ENCODE measurements around the gene CLASP1.
"Not testable (repeated sequence)": the region's sequence is repeated elsewhere in the genome, so short reads cannot be mapped to it uniquely, and the experiment has no call there.

The CLASP1 gene

DNA sequence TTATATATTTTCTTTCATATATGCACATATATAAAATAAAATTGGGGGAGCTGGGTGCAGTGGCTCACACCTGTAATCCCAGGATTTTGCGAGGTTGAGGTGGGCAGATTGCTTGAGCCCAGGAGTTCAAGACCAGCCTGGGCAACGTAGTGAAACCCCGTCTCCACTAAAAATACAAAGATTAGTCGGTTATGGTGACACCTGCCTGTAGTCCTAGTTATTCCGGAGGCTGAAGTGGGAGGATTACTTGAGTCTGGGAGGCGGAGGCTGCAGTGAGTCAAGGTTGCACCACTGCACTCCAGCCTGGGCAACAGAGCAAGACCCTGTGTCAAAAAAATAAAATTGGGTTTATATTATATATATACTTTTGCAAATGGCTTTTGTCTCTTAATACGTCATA is 324.7 kb downstream of the CLASP1 start:
- no peak for DNase-seq (ENCODE audit: low read depth in 2 of 2)

DNA sequence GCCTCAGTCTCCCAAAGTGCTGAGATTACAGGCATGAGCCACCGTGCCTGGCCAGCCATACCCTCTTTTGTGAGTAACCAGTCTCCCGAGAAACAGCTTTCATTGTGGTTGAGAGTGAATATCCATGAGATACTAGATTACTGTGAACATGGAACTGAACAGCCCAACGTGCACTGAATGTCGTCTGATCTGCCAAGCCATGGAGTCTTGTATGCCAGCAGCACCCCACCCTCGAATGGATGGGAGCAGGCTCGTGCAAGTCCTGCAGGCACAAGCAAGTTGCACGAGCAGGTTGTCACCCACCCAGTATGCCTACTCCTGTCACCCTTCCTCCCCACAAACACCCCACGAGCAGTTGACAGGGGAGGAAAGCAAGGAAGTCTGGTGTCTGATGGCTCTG is 327.8 kb downstream of the CLASP1 start:
- no peak for DNase-seq (ENCODE audit: low read depth in 2 of 2)

DNA sequence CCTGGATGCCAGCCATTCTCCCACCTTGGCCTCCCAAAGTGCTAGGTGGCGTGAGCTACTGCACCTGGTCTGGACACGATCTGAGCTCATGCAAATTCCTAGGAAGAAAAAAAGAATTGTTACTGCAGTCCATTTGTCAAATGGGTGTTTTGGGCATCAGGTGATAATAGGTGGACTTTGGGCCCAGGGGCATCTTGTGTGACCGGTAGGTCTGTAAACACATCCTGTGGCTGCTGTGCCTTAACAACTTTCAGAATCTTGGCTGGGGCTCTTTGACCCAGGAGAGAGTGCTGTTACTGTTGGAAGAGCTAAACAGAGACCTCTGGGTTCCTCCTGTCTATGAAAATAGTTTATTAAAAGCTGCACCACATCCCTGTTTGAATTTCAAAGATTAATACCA is 329.3 kb downstream of the CLASP1 start:
- no peak for DNase-seq (ENCODE audit: low read depth in 2 of 2)

DNA sequence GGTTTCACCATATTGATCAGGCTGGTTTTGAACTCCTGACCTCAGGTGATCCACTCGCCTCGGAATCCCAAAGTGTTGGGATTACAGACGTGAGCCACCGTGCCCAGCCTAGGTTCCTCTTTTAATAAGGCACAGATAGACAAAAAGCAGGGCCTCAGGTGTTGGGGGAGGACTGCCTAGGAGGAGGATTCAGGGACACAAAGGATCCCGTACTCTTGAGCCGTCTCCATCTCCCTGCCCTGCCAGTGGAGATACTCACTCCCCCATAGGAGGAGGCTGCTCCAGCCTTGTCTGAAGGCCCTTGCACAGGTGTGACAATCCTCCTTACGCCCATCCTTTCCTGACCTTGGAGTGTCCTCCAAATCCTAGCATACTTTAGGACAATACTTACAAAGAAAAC is 332.3 kb downstream of the CLASP1 start:
- no peak for DNase-seq (ENCODE audit: low read depth in 2 of 2)

DNA sequence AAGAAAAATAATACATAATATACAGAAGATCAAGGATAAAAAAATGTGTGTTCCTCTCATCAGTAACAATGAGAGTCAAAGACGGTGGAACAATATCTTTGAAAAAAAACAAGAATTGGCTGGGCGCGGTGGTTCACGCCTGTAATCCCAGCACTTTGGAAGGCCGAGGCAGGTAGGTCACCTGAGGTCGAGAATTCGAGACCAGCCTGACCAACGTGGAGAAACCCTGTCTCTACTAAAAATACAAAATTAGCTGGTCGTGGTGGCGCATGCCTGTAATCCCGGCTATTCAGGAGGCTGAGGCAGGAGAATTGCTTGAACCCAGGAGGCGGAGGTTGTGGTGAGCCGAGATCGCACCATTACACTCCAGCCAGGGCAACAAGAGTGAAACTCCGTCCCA is 335.6 kb downstream of the CLASP1 start:
- DNase-seq (ENCODE audit: low read depth in 2 of 2) = not testable (repeated sequence)

DNA sequence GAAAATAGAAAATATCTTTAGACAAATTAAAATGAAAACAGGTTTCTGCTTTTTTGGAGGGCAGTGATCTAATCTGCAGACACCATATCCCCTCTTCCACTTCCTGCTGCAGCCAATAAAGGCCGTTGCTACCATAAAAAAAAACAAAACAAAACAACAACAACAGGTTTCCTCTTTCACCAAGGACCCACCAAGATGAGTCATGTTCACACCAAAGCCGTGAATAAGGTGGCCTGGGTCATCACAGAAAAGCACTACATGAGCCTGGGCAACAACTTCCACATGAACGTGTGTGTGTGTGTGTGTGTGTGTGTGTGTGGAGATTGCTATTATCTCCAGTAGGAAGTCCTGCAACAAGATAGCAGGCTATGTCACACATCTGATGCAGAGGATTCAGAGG is 339.5 kb downstream of the CLASP1 start:
- DNase-seq (ENCODE audit: low read depth in 2 of 2) = no peak

DNA sequence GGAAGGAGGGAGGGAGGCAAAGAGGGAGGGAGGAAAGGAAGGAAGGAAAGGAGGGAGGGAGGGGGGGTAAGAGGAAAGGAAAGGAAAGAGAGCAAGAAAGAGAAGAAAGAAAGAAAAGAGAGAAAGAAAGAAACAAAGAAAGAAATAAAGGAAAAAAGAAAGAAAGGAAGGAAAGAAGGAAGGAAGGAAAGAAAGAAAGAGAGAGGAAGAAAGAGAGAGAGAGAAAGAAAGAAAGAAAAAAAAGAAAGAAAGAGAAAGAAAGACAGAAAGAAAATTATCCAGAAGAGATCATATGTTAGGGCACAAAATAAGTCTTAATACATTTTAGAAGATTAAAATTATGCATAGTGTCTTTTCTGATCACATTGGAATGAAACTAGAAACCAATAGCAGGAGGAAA is 339.9 kb downstream of the CLASP1 start:
- no peak for DNase-seq (ENCODE audit: low read depth in 2 of 2)

DNA sequence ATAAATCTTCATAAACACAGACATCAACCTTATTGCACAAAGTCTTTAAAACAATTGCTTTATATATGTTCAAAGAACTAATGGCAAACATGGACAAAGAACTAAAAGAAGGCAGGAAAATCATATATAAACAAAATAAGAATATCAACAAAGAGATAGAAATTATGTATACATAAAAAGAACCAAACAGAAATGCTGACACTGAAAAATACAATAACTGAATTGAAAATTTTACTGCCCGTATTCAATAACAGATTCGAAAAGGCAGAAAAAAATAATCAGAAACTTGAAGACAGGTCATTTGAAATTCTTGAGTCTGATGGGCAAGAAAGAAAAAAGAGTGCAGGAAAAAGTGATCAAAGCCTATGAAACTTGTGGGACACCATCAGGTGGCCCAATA is 342.2 kb downstream of the CLASP1 start:
- no peak for DNase-seq (ENCODE audit: low read depth in 2 of 2)

DNA sequence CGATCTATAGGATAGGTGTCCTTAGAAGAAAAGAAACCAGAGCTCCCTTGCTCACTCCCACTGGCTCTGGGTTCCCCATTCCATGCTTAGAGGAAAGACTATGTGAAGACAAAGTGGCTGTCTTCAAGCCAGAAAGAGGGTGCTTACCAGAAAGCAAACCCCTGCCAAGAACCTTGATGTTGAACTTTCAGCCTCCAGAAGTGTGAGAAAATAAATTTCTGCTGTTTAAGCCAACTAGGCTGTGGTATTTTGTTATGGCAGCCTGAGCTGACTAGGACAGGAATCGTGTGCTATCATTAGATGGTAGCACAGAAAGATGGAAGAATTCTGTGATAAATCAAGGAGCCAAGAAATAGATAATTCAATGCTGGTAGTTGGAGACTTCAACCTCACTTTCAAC is 344.3 kb downstream of the CLASP1 start:
- DNase-seq (ENCODE audit: low read depth in 2 of 2) = no peak

DNA sequence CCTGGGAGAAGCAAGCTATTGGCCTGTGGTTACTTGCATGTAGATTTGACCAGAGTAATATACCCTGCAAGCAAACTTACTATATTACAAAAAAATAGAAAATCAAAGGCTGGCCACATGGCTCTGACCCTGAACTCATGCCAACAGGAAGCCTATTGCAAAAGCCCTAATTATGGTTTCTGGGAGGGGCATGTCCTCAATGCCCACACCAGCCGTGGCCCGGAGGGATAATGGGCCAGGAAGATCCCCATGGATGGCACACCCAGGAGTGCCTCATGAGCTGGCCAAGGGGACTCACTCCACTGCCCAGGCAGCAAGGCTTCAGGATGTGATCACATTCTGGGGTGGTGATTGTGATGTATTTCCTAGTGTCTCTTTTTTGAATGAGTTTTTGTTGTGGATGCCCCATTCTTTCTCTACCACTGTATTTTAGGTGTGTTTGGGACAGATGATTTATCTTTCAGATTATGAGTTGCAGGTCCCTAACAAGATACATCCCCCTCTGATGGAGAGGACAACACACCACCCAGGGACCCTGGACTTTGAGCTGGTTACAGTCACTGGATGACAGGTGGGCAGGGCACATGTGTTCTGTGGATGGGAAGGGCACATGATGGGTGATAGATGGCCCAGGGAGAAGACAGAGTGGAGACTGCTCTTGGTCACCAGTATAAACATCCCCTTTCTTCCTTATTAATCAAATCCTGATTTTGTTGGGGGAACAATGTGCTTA is 345.6 kb downstream of the CLASP1 start:
- DNase-seq (ENCODE audit: low read depth in 2 of 2) = no peak

DNA sequence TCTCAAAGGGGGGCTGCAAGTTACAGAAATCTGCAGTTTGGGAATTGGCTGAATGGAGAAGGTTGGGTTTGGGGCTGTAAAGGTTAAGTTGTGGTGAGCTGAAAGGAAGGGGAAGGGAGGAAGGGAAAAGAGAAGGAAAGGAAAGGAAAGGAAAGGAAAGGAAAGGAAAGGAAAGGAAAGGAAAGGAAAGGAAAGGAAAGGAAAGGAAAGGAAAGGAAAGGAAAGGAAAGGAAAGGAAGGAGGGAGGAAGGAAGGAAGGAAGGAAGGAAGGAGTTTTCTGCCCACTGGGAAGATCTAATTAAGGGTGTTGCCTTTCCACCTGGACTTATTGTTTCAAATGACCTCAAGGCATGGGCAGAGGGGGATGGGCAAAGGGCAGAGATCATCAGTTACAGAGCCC is 348.1 kb downstream of the CLASP1 start:
- DNase-seq (ENCODE audit: low read depth in 2 of 2) = not testable (repeated sequence)

DNA sequence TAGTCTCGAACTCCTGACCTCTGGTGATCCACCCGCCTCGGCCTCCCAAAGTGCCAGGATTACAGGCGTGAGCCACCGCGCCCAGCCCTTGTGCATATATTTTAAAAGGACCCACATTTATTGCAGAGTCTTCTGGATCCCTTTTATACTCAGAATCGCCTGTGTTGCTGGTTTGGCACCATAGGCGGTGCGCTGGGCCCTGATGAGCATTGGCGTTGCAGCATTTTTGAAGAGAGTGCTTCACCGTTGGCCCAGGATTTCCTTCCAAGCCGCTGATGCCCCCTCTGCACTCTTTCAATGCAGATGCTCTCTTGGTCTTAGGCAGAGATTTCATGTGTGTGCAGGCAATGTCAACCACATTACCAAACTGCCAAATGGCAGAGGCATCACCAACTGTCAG is 350.8 kb downstream of the CLASP1 start:
- DNase-seq (ENCODE audit: low read depth in 2 of 2) = no peak

DNA sequence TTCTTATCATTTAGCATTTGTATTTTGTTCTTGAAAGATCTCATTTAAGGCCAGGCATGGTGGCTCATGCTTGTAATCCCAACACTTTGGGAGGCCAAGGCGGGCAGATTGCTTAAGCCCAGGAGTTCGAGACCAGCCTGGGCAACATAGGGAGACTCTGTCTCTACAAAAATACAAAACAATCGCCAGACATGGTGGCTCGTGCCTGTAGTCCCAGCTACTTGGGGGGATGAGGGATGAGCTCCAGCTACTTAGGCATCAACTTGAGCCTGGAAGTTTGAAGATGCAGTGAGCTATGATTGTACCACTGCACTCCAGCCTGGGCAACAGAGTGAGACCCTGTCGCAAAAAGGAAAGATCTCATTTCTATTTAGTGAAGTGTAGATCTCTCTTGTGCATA is 351.4 kb downstream of the CLASP1 start:
- DNase-seq (ENCODE audit: low read depth in 2 of 2) = not testable (repeated sequence)

DNA sequence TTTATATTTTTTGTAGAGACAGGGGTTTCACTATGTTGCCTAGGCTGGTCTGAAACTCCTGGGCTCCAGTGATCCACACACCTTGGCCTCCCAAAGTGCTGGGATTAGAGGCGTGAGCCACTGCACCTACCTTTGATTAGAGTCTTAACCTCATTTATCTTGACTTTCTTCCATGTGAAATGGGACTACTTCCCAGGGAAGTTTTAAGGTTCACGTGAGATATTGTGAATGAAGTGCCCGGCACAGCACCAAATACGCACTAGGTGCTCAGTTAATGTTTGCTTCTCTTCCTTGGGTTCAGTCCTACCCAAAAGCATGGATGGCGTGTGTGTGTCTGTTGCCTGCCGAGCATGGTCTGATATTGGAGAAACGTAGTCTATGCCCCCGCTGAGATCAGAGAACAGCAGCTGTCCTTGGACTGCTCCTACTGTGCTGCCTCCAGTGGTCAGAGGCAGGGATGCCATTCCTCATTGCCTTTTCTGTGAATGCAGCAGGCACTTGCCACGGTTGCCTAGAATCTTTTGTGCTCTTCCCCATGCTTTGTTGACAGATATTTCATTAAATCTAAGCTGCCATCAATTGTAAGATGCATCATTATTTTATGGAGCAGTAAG is 351.9 kb downstream of the CLASP1 start:
- no peak for DNase-seq (ENCODE audit: low read depth in 2 of 2)

DNA sequence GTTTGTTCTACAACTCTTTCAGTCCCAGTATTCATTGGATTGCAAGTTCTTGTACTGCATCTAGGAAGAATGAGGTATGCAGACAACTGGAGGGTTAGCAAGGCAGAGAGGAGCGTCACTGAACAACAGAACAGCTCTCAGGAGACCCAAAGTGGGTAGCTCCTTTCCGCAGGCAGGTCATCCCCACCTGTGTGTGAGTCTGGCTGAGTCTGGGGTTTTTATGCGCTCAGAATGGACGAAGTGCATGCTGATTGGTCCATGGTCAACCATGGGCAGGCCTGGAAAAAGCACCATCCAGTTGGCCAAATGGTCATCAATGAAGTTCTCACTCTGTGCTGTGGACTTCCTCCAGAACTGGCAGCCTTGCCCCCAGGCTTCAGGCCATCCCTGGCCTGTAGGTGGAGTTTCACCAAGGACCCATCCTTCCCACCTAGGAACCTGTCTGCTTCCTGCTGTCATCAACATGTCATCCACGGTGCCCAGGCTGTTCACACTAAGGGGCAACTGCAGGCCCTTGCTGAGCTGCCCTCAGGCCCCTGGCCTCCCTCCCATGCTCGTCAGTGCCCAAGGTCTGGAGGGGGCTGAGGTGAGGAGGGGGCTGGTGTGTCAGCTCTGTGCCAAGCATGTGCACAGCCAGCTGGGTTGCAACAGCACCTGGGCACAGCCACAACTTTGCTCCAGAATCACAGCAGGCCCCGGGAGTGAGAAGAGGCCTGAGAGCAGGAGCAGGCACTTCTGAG is 353.2 kb downstream of the CLASP1 start:
- no peak for DNase-seq (ENCODE audit: low read depth in 2 of 2)

DNA sequence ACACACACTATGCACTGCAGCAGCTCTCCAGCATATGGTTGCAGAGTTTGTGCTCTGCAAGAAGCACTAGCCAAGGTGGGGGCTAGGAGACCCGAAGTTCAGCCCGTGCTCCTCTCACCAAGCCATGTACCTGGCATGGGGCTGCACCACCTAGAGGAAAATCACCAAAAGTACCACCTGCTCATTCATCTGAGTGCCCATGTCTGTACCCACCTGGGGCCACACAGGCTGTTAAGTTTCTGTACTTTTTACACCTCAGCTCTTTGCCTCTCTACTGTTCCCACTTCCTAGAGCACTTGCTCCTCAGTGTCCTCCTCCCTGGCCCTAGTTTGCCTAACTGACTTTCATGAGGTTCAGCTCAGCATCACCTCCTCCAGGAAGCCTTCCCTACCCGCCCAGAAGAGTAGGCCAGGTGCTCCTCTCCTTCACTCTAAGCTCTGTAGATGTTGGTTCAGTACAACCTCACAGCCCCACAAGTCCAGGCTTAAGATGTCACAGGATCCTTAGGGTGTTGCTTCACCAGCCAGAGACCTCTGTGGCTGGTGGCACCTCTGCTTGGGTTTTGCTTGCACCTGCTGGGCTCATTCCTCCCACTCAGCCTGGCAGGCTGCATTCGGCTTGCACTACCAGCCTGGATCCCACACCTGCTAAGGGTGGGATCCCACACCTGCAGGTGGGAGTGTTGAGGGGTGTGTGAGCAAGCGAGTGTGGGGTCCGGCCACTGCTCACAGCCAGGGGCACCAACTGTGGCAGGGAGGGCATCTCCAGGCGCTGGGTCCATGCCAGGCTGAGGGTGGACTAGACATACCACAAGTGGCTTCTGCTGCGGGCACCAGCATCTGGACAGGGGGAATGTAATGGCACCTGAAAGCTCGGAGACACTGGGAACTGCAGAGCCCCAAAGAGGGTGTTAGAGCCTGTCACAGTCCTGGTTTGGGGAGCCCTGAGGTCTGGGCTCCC is 354.1 kb downstream of the CLASP1 start:
- no peak for DNase-seq (ENCODE audit: low read depth in 2 of 2)

DNA sequence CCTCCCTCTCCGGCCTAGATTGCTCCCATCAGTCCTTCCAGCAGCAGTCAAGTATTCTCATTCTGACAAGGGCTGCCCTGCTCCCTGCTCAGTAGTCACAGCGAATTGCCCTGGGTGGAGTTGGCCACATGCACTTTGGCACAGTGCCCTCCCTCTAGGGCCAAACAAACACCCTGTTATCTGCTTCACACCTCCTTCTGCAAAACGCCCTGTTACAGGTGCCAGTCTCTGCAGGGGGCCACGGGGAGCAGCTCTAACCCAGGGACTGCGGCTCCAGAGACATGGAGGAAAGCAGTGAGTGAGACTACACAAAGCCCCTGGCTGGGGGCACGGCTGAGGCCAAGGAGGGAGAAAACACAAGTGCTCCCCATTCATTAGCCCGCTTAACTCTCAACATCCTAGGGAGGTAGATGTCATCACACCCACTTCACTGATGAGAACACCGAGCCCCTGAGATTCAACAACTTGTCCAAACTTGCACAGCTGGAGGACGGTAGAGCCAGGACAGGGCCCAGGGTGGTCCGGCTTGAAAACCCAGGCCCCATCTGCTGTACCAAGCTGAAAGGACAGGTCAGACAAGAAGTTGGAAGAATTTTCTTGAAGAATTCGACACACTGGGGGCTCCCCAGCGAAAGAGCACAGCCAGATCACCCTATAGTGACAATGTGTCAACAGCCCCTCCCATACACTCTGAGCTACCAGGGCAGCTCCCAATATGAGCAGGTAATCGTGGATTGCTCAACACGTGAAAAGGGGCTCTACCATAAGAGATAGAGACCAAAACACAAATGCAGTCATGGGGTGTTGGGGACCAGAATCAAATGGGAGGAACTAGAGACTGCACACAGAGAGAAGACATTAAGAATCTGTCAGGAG is 355.6 kb downstream of the CLASP1 start:
- DNase-seq (ENCODE audit: low read depth in 2 of 2) = no peak

DNA sequence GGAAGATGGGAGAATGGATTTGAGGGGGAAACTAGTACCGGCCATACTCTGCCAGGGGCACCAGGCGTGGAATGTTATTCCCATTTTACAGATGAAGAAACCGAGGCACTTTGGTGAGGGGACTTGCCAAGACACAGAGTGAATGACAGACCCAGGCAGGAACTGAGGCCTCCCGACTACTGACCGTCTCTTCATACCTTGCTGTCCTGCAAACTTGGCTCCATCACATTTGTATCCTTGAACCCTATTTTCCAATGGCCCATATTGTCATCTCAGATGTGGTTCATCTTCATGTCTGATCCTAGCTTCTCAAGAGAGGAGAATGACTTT is 358.0 kb downstream of the CLASP1 start:
- DNase-seq (ENCODE audit: low read depth in 2 of 2) = no peak

DNA sequence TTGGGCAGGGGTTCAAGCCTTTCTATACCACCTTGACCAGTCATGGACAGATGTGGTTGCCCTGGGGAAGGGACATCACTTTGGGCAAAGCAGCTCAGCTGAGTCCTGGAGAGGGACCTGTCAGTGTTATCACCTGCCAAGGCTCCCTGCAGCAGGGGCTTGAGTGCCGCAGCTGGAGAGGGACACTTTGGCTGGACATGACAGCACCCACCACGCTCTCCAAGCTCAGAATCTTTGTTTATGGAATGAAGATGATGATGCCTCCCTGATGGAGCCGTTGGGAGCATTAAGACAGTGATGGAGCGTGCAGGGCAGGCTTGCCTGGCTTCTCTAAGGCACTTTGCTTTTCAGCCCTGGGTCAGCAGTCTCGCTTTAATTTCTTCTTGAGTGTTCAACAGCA is 360.0 kb downstream of the CLASP1 start:
- DNase-seq (ENCODE audit: low read depth in 2 of 2) = no peak

DNA sequence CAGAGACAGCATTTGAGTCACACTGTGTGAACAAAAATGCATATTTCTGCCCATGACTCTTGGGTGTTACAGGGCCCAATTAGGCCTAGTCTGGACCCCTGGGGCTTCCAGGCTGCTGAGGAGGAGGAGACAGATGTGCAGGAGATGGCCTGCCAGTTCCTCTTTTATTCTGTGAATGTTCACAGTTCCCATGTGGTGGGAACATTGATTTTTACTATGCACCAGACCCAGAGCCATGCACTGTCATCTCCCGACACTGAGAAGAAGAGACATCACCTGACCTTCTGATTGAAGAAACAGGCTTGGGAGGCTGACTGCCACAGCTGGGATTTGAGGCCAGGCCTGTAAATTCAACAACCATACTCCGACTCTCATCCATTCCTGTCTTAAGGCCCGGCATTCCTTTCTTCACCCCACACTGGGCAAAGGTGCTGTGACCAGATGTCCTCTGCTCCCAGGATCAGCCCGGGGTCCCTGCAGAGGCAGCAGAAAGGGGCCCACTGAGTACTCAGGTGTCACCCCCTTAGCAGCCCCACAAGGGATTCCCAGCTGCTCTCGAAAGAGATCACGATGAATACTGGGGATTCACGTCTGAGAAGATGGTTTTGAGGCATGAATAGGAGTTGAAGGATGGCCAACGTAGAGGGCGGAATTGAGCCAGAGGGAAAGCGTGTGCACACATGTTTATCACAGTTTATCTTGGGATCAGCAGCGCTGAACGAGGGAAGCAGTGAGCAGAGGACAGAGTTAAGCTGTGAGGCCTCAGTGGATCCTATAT is 360.6 kb downstream of the CLASP1 start:
- DNase-seq (ENCODE audit: low read depth in 2 of 2) = no peak

All from stimulated activated CD4-positive, alpha-beta T cell treated with anti-CD3 and anti-CD28 coated beads, Interleukin-1b, Interleukin-23, amount 100 ng/mL, for 4 hours (primary cell).